ENCODE measurements around the gene TEX19. TPM values are rescaled to one million over a fixed set of nuclear protein-coding genes. Genes with fewer than 3 reads are reported as not detected.
A peak's percentile ranks its signal among the peaks of the same experiment; 100 is the strongest.
"Not testable (repeated sequence)": the region's sequence is repeated elsewhere in the genome, so short reads cannot be mapped to it uniquely, and the experiment has no call there.

TEX19 gene
- total RNA-seq, 1 experiment from 2014 or later = 1.4 TPM

DNA sequence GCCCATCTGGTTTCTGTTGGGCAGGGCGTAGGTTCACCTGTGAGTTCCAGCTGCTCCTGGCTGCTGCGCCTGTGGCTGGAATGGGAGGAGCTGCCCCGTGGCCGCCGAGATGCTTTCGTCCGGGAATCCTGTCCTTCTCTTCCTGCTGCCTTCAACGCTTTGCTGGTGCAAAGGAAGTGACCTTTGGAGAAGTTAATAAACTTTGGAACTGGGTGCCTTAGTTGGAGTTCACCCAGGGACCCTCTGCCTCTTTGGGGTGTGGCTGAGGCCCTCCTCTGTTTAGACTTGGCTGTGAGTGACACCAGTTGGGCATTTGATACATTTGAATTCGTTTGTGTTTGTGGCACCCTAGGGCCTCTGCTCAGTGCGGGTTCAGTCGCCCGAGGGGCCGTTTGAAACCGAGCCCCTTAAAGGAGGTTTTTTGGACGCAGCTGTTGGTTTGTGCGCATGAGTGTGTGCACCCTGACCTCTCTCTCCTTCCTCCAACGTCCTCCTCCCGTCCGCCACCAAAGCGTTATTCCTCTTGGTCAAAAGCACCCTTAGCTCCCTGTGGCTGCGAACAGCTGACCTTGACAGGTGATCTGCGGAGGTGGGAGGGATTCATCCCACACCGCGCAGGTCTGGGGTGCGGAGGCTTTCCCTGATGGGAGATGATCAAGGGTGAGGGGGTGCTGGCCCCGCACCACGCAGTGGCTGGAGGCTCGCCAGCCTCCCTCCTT is 16.5 kb upstream of the TEX19 start:
- H3K27ac ChIP-seq = no peak overlapping the region
- H3K4me3 ChIP-seq = peak overlapping the region; percentile 31
- H3K27me3 ChIP-seq = no peaks in the 10 kb centered on the region
- H3K4me1 ChIP-seq = peaks cover 34% of the 10 kb centered on the region
- H3K36me3 ChIP-seq = no peaks in the 10 kb centered on the region
- H3K9me3 ChIP-seq (replicated peaks) = no peaks in the 10 kb centered on the region
- peak in 1 of 2 experiments; percentile 70 for DNase-seq

DNA sequence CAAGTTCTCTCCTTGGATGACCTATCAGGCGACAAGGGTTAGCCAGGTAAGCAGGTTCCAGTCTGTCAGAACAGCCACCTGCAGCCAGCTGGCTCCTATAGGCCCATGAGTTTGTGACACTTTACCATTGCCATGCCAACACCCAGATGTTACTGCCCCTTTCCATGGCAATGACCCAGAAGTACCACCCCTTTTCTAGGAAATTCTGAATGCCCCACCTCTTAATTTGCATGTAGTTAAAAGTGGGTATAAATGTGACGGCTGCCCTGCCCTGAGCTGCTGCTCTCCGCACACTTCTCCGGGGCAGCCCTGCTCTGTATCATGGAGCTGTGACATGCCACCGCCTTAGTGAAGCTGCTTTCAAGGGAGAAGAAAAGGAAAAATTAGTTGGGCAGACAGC is 15.5 kb upstream of the TEX19 start:
- H3K27me3 ChIP-seq = no peaks in the 10 kb centered on the region
- H3K36me3 ChIP-seq = no peaks in the 10 kb centered on the region
- no peak for DNase-seq
- peaks cover 24% of the 10 kb centered on the region for H3K4me1 ChIP-seq
- H3K27ac ChIP-seq = no peak overlapping the region
- no peaks in the 10 kb centered on the region for H3K9me3 ChIP-seq (replicated peaks)
- no peak overlapping the region for H3K4me3 ChIP-seq

DNA sequence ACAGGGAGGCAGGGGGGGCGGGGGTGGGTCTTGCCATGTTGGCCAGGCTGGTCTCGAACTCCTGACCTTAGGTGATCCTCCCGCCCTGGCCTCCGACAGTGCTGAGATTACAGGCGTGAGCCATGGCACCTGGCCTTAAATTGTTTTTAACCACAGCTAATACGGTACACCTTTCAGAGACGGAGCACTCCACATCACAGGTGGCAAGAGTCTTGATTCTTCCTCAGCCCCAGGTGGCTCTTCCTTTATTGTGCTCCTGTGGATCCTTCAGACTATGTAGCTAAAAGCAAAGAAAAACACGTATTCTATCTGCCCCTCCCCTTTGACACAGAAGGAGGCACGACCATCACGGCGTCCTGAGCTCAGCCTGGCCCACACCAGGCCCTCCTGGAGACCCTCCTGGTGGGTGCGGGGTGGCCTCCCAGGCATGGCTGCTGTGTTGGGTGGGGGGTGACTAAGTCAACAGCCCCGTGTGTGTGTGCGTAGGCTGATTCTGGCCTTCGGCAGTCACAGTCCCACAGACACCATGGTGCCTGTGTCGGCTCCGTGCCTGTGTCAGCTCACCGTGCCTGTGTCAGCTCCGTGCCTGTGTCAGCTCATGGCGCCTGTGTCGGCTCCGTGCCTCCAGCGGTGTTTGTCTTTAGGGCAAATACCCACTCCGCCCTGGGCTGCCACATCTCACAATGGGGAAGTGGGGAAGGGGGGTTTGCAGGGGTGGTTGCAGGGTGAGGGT is 14.7 kb upstream of the TEX19 start:
- Histone ChIP-seq H3K27ac (no peak overlapping the region), H3K4me1 (peaks cover 18% of the 10 kb centered on the region), H3K4me3 (no peak overlapping the region), H3K27me3 (0 out of 2 replicates have a peak, but pooled peaks cover 5% of the 10 kb centered on the region), H3K36me3 (no peaks in the 10 kb centered on the region), H3K9me3 (replicated peaks) (no peaks in the 10 kb centered on the region)
- no peak for DNase-seq

DNA sequence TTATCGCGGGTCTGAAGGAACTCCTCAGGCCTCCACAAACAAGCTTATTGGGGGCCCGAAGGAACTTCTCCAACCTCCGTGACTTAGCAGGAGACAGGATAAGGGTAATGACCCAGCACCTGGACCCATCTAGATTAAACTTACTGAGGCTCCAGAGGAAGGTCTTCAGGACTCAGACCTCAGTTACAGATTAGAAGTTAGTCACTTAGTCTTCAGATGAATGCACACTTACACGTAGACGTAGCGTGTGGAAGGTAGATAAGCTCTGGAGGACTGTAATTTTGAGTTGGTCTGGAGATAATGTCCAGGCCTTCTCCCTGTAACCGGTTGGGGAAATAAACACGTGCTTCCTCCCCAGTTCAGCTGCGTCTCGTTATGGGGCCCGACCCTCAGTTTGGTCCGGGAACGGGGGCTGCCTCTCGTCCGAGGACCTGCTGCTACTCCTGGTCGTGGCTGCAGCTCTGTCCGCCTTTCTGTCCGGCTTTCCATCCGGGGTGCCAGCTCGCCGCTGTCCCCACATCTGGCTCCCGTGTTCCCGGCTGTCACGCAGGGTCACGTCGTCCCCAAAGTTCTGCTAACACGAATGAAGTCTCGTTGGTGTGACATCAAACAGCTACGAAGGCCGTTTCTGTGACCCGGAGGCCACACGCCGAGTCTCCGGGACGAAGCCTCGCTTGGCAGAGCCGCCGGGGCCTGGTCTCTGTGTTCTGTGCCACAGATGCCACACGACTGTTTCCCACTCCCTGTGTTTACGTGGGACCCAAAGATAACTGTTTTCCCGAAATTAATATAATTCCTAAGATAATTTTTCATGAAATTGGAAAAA is 13.7 kb upstream of the TEX19 start:
- H3K4me3 ChIP-seq = no peak overlapping the region
- no peak overlapping the region for H3K27ac ChIP-seq
- no peak for DNase-seq
- H3K27me3 ChIP-seq = 0 out of 2 replicates have a peak, but pooled peaks cover 5% of the 10 kb centered on the region
- no peaks in the 10 kb centered on the region for H3K9me3 ChIP-seq (replicated peaks)
- no peaks in the 10 kb centered on the region for H3K36me3 ChIP-seq
- peaks cover 15% of the 10 kb centered on the region for H3K4me1 ChIP-seq

DNA sequence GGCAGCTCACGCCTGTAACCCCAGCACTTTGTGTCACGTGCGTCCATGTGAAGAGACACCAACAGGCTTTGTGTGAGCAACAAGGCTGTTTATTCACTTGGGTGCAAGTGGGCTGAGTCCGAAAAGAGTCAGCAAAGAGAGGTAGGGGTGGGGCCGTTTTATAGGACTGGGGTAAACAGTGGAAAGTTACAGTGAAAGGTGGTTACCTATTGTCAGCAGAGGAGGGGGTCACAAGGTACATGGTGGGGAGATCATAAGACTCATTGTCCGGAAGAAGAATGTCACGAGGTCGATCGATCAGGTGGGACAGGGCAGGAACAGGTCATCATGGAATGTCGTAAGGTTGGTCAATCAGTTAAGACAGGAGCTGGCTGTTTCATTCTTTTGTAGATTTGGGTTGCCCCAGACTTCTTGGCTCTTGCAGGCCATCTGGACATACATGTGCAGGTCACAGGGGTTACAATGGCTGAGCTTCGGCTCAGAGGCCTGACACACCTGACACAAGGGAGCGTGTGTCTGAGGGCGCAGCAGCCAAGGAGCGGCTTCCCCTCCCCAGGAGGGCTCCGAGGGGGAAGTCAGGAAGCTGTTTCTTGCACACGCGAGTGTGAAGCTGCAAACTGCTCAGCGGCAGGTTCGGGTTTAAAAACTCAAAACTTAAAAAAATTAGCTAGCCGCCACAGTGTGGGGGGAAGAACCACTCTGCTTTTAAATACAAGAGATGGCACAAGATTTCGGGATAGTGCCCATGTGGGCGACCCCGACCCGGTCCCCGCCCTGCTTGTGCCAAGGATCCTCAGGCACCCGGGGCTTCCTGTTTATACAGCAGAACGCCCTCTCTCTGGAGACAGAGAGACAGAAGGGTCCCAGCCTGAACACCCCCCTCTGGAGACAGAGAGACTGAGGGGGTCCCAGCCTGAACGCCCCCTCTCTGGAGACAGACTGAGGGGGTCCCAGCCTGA is 12.4 kb upstream of the TEX19 start:
- Histone ChIP-seq H3K9me3 (replicated peaks) (no peaks in the 10 kb centered on the region), H3K4me3 (no peak overlapping the region), H3K27me3 (0 out of 2 replicates have a peak, but pooled peaks cover 5% of the 10 kb centered on the region), H3K27ac (no peak overlapping the region), H3K36me3 (no peaks in the 10 kb centered on the region), H3K4me1 (peaks cover 21% of the 10 kb centered on the region)
- DNase-seq = no peak

DNA sequence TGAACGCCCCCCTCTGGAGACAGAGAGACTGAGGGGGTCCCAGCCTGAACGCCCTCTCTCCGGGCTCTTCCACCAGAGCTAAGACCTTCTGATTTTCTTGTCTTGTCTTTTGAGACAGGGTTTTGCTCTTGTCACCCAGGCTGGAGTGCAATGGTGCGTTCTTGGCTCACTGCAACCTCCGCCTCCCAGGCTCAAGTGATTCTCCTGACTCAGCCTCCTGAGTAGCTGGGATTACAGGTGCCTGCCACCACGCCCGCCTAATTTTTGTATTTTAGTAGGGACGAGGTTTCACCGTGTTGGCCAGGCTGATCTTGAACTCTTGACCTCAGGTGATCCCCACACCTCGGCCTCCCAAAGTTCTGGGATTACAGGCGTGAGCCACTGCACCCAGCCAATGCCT is 11.1 kb upstream of the TEX19 start:
- peaks cover 11% of the 10 kb centered on the region; the same call in 1 of the 2 replicates for H3K4me1 ChIP-seq
- H3K36me3 ChIP-seq; H3K9me3 ChIP-seq (replicated peaks); DNase-seq; H3K27me3 ChIP-seq; H3K4me3 ChIP-seq; H3K27ac ChIP-seq: not testable (repeated sequence)

DNA sequence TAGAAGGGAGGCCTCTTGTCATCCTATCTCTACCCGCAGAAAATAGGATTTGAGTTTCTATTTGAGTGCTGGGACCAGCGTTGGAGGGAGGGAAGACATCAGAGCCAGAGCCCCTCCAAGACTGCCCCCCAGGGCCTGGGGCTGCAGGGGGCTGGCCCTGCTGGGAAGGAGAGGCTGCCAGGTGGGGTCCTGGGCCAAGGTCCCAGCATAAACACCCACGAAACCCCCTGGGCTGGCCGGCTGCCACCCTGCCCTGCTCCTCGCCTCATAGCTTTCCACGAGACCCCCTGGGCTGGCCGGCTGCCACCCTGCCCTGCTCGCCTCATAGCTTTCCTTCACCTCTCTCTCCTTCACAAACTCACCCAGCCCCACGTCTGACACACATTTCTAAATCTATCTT is 10.6 kb upstream of the TEX19 start:
- no peak for DNase-seq
- H3K36me3 ChIP-seq = no peaks in the 10 kb centered on the region
- H3K27ac ChIP-seq = no peak overlapping the region
- peaks cover 6% of the 10 kb centered on the region; the same call in 1 of the 2 replicates for H3K4me1 ChIP-seq
- H3K4me3 ChIP-seq = no peak overlapping the region
- H3K27me3 ChIP-seq = 0 out of 2 replicates have a peak, but pooled peaks cover 5% of the 10 kb centered on the region
- H3K9me3 ChIP-seq (replicated peaks) = no peaks in the 10 kb centered on the region

DNA sequence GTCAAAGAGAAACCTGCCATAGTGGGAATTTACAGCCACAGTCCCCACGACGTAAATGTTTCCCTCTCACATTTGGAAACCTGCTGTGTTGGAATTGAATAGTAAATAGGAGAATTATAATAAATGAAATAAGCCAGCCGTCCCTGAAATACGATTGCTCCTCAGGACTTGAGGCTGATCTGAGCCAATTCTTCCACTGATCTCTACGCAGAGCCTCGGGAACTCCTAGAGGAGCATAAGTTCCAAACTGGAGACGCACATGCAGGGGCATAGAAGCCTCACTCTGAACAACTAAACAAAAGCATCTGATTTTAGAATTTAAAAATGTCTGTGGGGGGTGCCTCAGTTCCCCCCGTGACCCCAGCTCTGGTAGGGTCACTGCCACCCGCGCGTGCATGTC is 10.2 kb upstream of the TEX19 start:
- no peak overlapping the region for H3K27ac ChIP-seq
- H3K4me1 ChIP-seq = peaks cover 6% of the 10 kb centered on the region; the same call in 1 of the 2 replicates
- no peak overlapping the region for H3K4me3 ChIP-seq
- no peaks in the 10 kb centered on the region for H3K9me3 ChIP-seq (replicated peaks)
- DNase-seq = no peak
- H3K36me3 ChIP-seq = no peaks in the 10 kb centered on the region
- 0 out of 2 replicates have a peak, but pooled peaks cover 5% of the 10 kb centered on the region for H3K27me3 ChIP-seq

DNA sequence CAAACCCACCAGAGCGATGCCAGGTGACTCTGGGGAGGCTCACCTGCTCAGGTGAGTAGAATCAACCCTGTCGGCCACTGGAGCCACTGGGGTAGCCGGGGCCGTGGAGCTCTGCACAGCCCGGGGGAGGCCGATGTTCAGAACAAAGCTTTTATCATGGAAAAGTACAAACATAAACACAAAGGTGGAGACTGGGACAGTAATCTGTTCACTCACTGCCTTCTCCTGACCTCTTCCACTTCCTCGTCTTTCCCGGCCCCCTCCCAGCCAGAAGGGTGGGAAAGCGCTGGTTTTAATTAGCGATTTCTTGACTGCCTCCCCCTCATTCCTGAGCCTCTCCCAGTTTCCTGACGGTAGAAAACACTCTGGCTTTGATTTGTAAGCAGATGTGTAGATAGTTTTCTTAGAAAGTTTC is 9.8 kb upstream of the TEX19 start:
- peaks cover 6% of the 10 kb centered on the region; the same call in 1 of the 2 replicates for H3K4me1 ChIP-seq
- H3K4me3 ChIP-seq = no peak overlapping the region
- DNase-seq = no peak
- H3K9me3 ChIP-seq (replicated peaks) = no peaks in the 10 kb centered on the region
- H3K27me3 ChIP-seq = 0 out of 2 replicates have a peak, but pooled peaks cover 5% of the 10 kb centered on the region
- H3K36me3 ChIP-seq = no peaks in the 10 kb centered on the region
- no peak overlapping the region for H3K27ac ChIP-seq

DNA sequence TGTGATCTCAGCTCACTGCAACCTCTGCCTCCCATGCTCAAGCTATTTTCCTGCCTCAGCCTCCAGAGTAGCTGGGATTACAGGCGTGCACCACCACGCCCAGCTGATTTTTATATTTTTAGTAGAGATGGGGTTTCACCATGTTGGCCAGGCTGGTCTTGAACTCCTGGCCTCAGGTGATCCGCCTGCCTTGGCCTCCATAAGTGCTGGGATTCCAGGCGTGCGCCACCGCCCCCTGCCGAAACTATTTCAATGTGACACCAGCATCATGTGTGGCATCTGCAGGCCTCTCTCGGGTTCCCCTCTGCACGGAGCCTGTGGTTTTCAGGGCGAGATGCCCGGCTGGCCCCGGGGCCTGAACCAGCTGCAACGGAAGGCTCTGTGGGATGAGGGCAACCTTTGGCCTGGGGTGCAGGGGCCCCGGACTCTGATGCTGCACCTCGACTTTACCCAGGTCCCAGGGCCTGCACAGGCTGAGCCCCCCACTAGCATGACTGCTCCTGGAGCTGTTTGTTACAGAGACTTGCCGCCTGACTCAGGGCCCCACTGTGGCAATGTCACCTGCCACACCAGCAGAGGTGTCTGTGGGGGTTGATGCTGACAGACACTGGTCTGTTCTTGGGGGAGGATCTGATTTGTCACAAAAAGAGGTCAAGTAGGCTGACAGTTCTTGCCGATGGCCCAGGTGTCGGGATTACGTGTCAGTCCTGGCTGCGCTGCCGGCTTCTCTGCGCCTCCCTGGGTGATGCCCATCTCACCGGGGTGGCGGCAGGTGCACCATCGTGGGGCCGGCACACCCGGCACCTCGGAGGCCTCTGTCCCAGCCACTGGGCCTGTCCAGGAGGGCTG is 8.6 kb upstream of the TEX19 start:
- Histone ChIP-seq H3K27ac (no peak overlapping the region), H3K9me3 (replicated peaks) (no peaks in the 10 kb centered on the region), H3K4me1 (peaks cover 6% of the 10 kb centered on the region; the same call in 1 of the 2 replicates), H3K36me3 (no peaks in the 10 kb centered on the region), H3K27me3 (0 out of 2 replicates have a peak, but pooled peaks cover 5% of the 10 kb centered on the region), H3K4me3 (no peak overlapping the region)
- DNase-seq = peak; percentile 83 to 86

DNA sequence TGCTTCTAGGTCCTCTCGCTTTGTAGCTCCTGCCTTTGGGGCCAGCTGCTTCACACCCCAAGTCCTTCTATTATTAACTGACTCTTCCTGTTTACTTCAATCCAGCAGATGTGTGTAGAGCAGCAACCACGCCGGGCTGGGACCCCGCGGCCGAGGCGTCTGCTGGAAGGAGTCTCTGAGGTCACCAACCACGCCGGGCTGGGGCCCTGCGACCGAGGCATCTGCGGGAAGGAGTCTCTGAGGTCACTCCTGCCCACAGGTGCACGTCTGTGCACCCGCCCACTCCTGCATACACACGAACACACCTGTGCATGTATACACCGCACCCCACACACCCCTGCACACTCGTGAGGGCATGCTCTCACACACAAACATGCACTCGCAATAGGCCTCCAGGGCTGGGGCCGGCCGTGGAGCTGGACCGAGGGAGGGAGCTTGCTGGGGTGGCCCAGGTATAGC is 7.8 kb upstream of the TEX19 start:
- DNase-seq = peak; percentile 47 to 49
- H3K27me3 ChIP-seq = 0 out of 2 replicates have a peak, but pooled peaks cover 5% of the 10 kb centered on the region
- H3K4me3 ChIP-seq = no peak overlapping the region
- no peak overlapping the region for H3K27ac ChIP-seq
- no peaks in the 10 kb centered on the region for H3K9me3 ChIP-seq (replicated peaks)
- H3K36me3 ChIP-seq = no peaks in the 10 kb centered on the region
- H3K4me1 ChIP-seq = peaks cover 15% of the 10 kb centered on the region

DNA sequence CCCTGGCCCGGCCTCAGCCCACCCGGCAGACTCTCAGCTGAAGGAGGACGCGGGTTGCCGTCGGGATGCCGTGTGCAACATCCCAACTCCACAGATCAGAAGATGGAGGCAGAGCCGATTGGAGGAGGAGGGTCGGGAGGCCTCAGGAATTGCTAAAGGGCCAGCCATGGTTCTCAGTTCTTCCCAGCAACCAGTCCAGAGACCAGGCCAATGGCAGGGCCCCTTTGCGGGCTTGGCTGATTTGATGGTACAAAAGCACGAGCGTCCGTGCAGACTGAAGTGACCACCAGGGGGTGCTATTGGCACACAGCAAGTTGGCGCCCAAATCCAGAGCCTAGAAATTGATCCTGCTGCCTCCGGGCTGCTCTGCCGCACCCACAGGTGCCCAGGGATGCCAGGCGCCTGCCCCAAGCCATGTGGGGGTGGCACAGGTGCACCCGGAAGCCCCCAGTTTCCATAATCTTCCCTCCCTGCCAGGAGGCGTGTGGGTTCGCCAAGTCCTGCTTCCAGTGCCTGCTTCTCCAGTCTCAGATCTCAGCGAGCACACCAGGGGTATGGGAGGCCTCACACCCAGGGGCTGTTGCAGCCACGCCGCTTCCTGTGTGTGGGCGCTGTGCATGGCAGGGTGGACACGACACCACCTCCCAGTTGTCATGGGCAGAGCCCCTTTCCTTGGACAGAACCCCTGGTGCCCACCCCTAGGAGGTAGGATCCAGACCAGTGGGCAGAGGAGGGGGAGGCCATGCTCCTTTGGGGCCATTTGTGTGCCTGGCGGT is 7.1 kb upstream of the TEX19 start:
- no peak overlapping the region for H3K27ac ChIP-seq
- H3K27me3 ChIP-seq = 0 out of 2 replicates have a peak, but pooled peaks cover 5% of the 10 kb centered on the region
- peak; percentile 96 to 99 for DNase-seq
- H3K9me3 ChIP-seq (replicated peaks) = no peaks in the 10 kb centered on the region
- H3K4me1 ChIP-seq = peaks cover 20% of the 10 kb centered on the region
- H3K4me3 ChIP-seq = no peak overlapping the region
- H3K36me3 ChIP-seq = no peaks in the 10 kb centered on the region
